IgD-negative memory B cell (primary cell): ENCODE results near the gene ERICH3. TPM values are rescaled to one million over a fixed set of nuclear protein-coding genes. Genes with fewer than 3 reads are reported as not detected.

Experiments
- H3K27ac Mint-ChIP-seq, 3 donors: one replicate each; pipeline ENCODE4 v1.8.0; 2020 to 2022; ENCODE audit warnings: mild to moderate bottlenecking in 3 of 3, mixed read lengths in 3 of 3, moderate library complexity in 1 of 3
- H3K27me3 Mint-ChIP-seq: one replicate; pipeline ENCODE4 v1.8.0; 2021; ENCODE audit warnings: mixed read lengths
- H3K36me3 Mint-ChIP-seq: one replicate; pipeline ENCODE4 v1.8.0; 2020; ENCODE audit warnings: mild to moderate bottlenecking, mixed read lengths
- H3K4me1 Mint-ChIP-seq, 3 donors: one replicate each; pipeline ENCODE4 v1.8.0; 2020 to 2022; ENCODE audit warnings: mixed read lengths in 3 of 3, mild to moderate bottlenecking in 1 of 3
- H3K4me3 Mint-ChIP-seq, 4 donors: one replicate each; pipeline ENCODE4 v1.8.0; 2020 to 2022; ENCODE audit warnings: mild to moderate bottlenecking in 4 of 4, mixed read lengths in 4 of 4, moderate library complexity in 3 of 4
- H3K9me3 Mint-ChIP-seq, 3 donors: one replicate each; pipeline ENCODE4 v1.8.0; 2020 to 2021; ENCODE audit warnings: mixed read lengths in 3 of 3, mild to moderate bottlenecking in 1 of 3
- polyA plus RNA-seq: library from polyadenylated mRNA; unstranded; fragments of 300-500 nt; fragmentation: Illumina TruSeq; gene quantifications from one replicate; pipeline ENCODE4 v1.2.3, GENCODE V29; 2021

ERICH3 gene
- polyA plus RNA-seq, 1 donor from 2014 or later = not detected

GRCh38 chr1:74590288-74590687 lies 83.3 kb downstream of the ERICH3 start:
- no peak overlapping the region for H3K4me3 Mint-ChIP-seq
- peaks cover 0 to 2% (median 2%) of the 10 kb centered on the region in 3 donors for H3K4me1 Mint-ChIP-seq
- H3K27me3 Mint-ChIP-seq = peaks cover 2% of the 10 kb centered on the region
- H3K27ac Mint-ChIP-seq = no peak overlapping the region
- peaks cover 2% of the 10 kb centered on the region for H3K36me3 Mint-ChIP-seq
- peaks cover 0 to 2% (median 0%) of the 10 kb centered on the region in 3 donors for H3K9me3 Mint-ChIP-seq

- peaks cover 2% of the 10 kb centered on the region for H3K36me3 Mint-ChIP-seq
- peaks cover 0 to 2% (median 2%) of the 10 kb centered on the region in 3 donors for H3K9me3 Mint-ChIP-seq
- H3K27me3 Mint-ChIP-seq = peaks cover 4% of the 10 kb centered on the region
- H3K27ac Mint-ChIP-seq = no peak overlapping the region
- no peak overlapping the region for H3K4me3 Mint-ChIP-seq
- H3K4me1 Mint-ChIP-seq = peaks cover 0 to 2% (median 2%) of the 10 kb centered on the region in 3 donors
These were observed 85.7 kb downstream of the ERICH3 start for GRCh38 chr1:74587888-74588287.

GRCh38 chr1:74586253-74586897 lies 87.2 kb downstream of the ERICH3 start:
- H3K36me3 Mint-ChIP-seq = peaks cover 2% of the 10 kb centered on the region

GRCh38 chr1:74584185-74584584 lies 89.4 kb downstream of the ERICH3 start:
- peaks cover 2% of the 10 kb centered on the region for H3K27me3 Mint-ChIP-seq
- H3K27ac Mint-ChIP-seq = no peak overlapping the region
- H3K9me3 Mint-ChIP-seq = peaks cover 0 to 2% (median 2%) of the 10 kb centered on the region in 3 donors
- peaks cover 0 to 7% (median 5%) of the 10 kb centered on the region in 3 donors for H3K4me1 Mint-ChIP-seq
- no peak overlapping the region for H3K4me3 Mint-ChIP-seq
- no peaks in the 10 kb centered on the region for H3K36me3 Mint-ChIP-seq

More at GRCh38 chr1:74586253-74586897, 87.2 kb downstream of the ERICH3 start:
- peaks cover 4% of the 10 kb centered on the region for H3K27me3 Mint-ChIP-seq
- H3K4me3 Mint-ChIP-seq = peak overlapping the region in 3 of 4 donors; percentile 9 to 72 (median 50)
- peaks cover 0 to 2% (median 0%) of the 10 kb centered on the region in 3 donors for H3K4me1 Mint-ChIP-seq
- no peak overlapping the region for H3K27ac Mint-ChIP-seq
- peaks cover 0 to 2% (median 2%) of the 10 kb centered on the region in 3 donors for H3K9me3 Mint-ChIP-seq

GRCh38 chr1:74583397-74583796 lies 90.2 kb downstream of the ERICH3 start:
- Mint-ChIP-seq H3K4me1 (peaks cover 0 to 7% (median 5%) of the 10 kb centered on the region in 3 donors), H3K27ac (no peak overlapping the region), H3K27me3 (peaks cover 2% of the 10 kb centered on the region), H3K4me3 (no peak overlapping the region), H3K36me3 (no peaks in the 10 kb centered on the region), H3K9me3 (peaks cover 0 to 2% (median 2%) of the 10 kb centered on the region in 3 donors)

- Mint-ChIP-seq H3K27ac (no peak overlapping the region), H3K4me1 (peaks cover 0 to 5% (median 5%) of the 10 kb centered on the region in 3 donors), H3K4me3 (no peak overlapping the region), H3K9me3 (peaks cover 0 to under 1% (median 0%) of the 10 kb centered on the region in 3 donors), H3K36me3 (no peaks in the 10 kb centered on the region), H3K27me3 (peaks cover 3% of the 10 kb centered on the region)
These were observed 94.2 kb downstream of the ERICH3 start for GRCh38 chr1:74579425-74579824.

- peaks cover 2% of the 10 kb centered on the region for H3K27me3 Mint-ChIP-seq
- no peaks in the 10 kb centered on the region for H3K36me3 Mint-ChIP-seq
- peaks cover 0 to 5% (median 5%) of the 10 kb centered on the region in 3 donors for H3K4me1 Mint-ChIP-seq
- no peak overlapping the region for H3K4me3 Mint-ChIP-seq
- H3K9me3 Mint-ChIP-seq = no peaks in the 10 kb centered on the region
- H3K27ac Mint-ChIP-seq = no peak overlapping the region
These were observed 95.5 kb downstream of the ERICH3 start for GRCh38 chr1:74578101-74578500.

- Mint-ChIP-seq H3K27ac (no peak overlapping the region), H3K9me3 (no peaks in the 10 kb centered on the region), H3K4me1 (no peaks in the 10 kb centered on the region), H3K4me3 (no peak overlapping the region), H3K36me3 (no peaks in the 10 kb centered on the region), H3K27me3 (peaks cover 2% of the 10 kb centered on the region)
These were observed 101.7 kb downstream of the ERICH3 start for GRCh38 chr1:74571891-74572290.

- H3K36me3 Mint-ChIP-seq = no peaks in the 10 kb centered on the region
- peaks cover 2% of the 10 kb centered on the region for H3K27me3 Mint-ChIP-seq
- no peaks in the 10 kb centered on the region for H3K9me3 Mint-ChIP-seq
- H3K4me3 Mint-ChIP-seq = no peak overlapping the region
- no peak overlapping the region for H3K27ac Mint-ChIP-seq
- H3K4me1 Mint-ChIP-seq = no peaks in the 10 kb centered on the region
These were observed 102.1 kb downstream of the ERICH3 start for GRCh38 chr1:74571493-74571800.

- Mint-ChIP-seq H3K27ac (no peak overlapping the region), H3K4me1 (no peaks in the 10 kb centered on the region), H3K4me3 (no peak overlapping the region), H3K36me3 (no peaks in the 10 kb centered on the region), H3K9me3 (no peaks in the 10 kb centered on the region), H3K27me3 (peaks cover 2% of the 10 kb centered on the region)
These were observed 102.6 kb downstream of the ERICH3 start for GRCh38 chr1:74570797-74571492.

GRCh38 chr1:74549932-74550331 lies 123.7 kb downstream of the ERICH3 start:
- H3K4me3 Mint-ChIP-seq = no peak overlapping the region
- peaks cover 7% of the 10 kb centered on the region for H3K27me3 Mint-ChIP-seq
- H3K4me1 Mint-ChIP-seq = no peaks in the 10 kb centered on the region
- H3K9me3 Mint-ChIP-seq = peaks cover 0 to 2% (median 0%) of the 10 kb centered on the region in 3 donors
- no peak overlapping the region for H3K27ac Mint-ChIP-seq
- no peaks in the 10 kb centered on the region for H3K36me3 Mint-ChIP-seq

GRCh38 chr1:74548961-74549750 lies 124.4 kb downstream of the ERICH3 start:
- H3K9me3 Mint-ChIP-seq = peaks cover 0 to 2% (median 0%) of the 10 kb centered on the region in 3 donors
- H3K4me3 Mint-ChIP-seq = no peak overlapping the region
- H3K36me3 Mint-ChIP-seq = no peaks in the 10 kb centered on the region
- H3K4me1 Mint-ChIP-seq = no peaks in the 10 kb centered on the region
- peaks cover 11% of the 10 kb centered on the region for H3K27me3 Mint-ChIP-seq
- no peak overlapping the region for H3K27ac Mint-ChIP-seq

GRCh38 chr1:74545821-74546220 lies 127.8 kb downstream of the ERICH3 start:
- Mint-ChIP-seq H3K27ac (no peak overlapping the region), H3K36me3 (no peaks in the 10 kb centered on the region), H3K27me3 (peaks cover 8% of the 10 kb centered on the region)

GRCh38 chr1:74534241-74534640 lies 139.4 kb downstream of the ERICH3 start:
- H3K9me3 Mint-ChIP-seq = no peaks in the 10 kb centered on the region
- H3K4me3 Mint-ChIP-seq = no peak overlapping the region
- H3K27ac Mint-ChIP-seq = no peak overlapping the region
- H3K4me1 Mint-ChIP-seq = no peaks in the 10 kb centered on the region
- no peaks in the 10 kb centered on the region for H3K36me3 Mint-ChIP-seq
- no peaks in the 10 kb centered on the region for H3K27me3 Mint-ChIP-seq

More at GRCh38 chr1:74545821-74546220, 127.8 kb downstream of the ERICH3 start:
- Mint-ChIP-seq H3K4me3 (no peak overlapping the region), H3K4me1 (no peaks in the 10 kb centered on the region), H3K9me3 (no peaks in the 10 kb centered on the region)

- Mint-ChIP-seq H3K9me3 (no peaks in the 10 kb centered on the region), H3K36me3 (no peaks in the 10 kb centered on the region), H3K27ac (no peak overlapping the region), H3K4me3 (no peak overlapping the region), H3K27me3 (no peaks in the 10 kb centered on the region), H3K4me1 (no peaks in the 10 kb centered on the region)
These were observed 141.8 kb downstream of the ERICH3 start for GRCh38 chr1:74531796-74532195.
